C1 segment of cervical spinal cord (tissue), 14 donors: Measurements from ENCODE around the gene PDE4D.
A peak's percentile ranks its signal among the peaks of the same experiment; 100 is the strongest.
"Not testable (repeated sequence)": the region's sequence is repeated elsewhere in the genome, so short reads cannot be mapped to it uniquely, and the experiment has no call there.

Source experiments
- DNase-seq, 14 donors: peaks; one replicate each; lab custom pipeline; 2025; lab: John Stamatoyannopoulos, UW

The PDE4D gene

DNA sequence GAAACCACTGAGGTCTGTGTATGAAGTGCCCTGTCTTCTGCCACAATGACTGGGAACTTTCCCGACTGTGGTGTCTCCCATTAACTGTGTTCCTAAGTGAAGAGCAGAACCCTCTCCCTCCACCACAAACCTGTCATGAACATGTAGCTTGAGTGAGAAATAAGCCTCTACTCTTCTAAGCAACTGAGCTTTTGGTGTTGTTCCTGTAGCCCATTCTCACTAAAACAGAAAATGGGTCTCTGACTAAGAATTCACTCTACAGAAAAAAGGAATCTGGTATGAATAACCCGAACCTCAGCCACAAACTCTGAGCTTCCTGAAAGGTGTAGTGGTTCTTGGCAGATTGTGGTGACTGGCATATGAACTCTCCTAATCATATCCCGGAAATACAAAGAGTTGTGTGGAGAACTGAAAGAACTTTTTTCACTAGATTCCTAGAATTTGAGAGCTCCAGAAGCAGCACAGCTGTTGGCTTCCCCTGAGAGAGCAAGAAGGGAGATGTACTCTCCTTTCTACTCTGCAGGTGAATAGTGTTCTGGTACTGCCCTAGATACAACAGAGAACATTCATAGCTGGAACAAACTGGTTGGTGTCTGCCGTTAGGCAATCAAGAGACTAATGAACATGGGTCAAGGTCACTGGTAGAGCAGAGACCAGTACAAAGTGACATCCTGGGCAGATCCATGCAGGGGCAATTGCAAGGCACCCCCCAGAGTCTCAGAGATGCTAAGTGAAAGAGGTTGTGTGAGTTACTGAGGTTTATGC is 283.8 kb downstream of the PDE4D start:
- DNase-seq = no peak

DNA sequence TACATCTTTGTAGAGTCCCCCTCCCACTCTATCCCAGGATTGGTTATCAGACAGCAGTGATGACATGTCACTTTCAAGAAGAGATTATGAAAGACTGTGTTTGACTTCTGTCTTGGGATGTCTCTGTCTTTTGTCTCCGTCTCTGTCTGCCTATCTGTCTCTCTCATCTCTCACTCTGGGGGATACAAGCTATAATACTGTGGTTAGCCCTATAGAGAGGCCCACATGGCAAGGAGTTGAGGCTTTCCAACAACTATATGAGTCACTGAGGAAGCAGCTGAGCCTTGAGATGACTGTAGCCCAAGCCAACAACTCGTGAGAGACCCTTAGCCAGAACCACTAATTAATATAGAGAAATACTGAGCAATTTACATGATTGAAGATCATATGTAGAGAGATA is 284.8 kb downstream of the PDE4D start:
- no peak for DNase-seq

DNA sequence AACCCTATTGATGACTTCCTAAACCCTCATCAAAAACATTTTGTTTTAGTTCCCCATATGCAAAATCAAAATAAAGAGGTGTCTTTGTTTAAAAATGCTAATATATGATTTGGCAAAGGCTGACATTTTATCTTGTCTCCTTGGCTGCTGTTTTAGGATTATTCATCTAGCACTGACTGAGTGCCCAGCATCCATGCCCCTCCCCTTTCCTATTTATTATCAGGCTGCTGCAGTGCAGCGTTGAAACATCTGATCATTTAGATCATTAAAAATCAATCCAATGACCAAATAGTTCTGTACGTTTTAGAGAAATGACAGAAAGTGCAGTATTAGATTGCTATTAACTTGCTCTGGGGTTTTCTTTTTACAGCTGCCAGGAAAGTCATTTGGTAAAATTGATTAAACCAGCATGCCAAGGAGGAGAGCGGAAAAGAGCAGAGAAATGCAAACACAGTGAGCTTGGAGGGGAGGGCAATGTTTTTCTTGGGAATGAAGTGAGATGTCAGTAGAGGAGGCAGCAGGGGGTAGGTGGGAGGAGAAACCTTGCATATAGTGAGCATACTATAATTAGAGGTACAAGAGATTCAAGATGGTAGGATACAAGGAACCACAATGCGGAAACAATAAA is 286.3 kb downstream of the PDE4D start:
- DNase-seq = no peak

DNA sequence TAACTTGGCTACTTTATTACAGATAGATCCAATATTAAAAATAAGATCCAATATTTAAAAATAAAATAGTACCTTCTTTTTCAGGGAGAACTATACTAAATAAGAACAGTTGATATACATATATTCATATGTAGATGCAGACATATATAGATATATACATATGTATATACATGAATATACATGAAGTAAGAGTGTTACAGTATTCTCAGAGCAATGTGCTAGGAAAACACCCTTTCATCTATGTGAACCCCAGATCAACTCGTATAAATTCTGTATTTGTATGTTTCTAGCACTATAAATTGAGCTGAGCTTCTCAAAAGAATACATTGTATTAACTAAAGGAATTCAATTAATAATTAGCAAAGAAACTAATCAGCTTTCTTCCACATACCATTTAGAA is 287.6 kb downstream of the PDE4D start:
- no peak for DNase-seq

DNA sequence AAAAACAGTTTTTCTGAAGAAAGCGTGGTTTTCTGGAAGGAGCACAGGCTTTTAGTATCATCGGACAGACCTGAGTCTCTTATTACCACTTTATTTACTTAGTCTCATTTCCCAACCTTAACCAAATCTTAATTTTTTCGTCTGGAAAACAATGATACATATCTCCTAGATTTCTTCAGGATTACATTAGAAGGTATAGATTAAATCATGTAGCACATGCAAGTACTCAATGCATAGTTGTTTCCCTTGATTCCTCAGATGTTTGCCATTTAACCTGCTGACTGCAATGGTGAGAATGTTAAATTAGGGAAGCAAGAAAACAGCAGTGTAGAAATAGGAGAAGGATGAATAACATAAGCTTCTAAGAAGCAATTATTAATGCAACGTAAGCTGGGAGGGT is 289.4 kb downstream of the PDE4D start:
- DNase-seq = no peak

DNA sequence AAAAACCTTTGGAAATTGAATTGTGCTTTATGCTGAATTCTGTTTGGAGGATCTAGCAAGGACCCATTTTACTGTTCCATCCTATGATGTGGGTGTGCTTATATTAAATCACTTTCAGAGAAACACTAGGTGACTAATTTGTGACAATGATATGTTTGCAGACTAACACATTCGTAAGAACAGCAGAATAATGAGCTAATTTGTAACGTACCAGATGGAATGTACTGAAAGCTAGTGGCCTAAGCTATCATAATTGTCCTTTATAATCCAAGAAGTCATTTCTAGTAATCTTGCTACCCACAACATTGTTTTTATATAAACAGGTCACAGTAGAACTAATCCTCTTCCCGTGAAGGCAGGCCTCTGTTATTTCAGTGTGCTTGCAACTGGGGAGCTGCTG is 292.5 kb downstream of the PDE4D start:
- no peak for DNase-seq

DNA sequence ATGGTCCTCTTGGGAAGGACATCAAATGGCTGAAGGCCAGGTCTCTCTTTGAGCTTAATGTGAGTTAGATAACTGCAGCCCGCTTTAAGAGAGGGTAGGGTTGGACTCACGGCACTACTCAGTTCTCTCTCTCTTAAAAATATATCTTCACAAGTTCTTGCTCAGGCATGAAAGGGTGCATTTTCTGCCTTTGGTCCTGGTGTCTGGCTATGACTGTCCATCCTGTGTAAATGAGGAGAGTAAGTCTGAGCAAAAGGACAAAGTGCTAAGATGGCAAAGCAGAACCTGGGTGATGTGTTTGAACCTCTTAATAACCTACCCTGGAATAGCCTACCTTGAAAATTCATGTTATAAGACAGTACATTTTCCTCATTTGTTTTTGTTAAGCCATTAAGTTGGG is 293.4 kb downstream of the PDE4D start:
- DNase-seq = no peak

DNA sequence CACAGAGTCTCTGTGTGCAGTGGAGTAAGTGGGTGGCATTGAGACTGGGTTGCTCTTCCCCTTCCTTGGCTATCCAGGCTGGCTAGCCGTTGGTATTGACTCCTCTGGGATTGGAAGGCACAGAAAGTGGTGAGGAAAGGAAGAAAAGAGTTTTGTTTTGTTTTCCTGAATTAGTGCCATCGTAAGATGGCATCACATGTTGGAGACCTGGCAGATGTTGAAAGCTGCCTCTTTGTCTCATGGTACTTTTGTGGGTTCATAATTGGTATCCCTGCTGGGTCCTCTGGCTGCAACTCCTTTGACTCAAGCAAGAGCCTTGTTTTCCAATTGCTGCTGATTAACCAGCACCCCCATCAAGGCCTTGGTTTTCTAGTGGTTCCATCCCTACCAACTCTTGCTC is 293.8 kb downstream of the PDE4D start:
- DNase-seq = peak in 1 of 14 donors; percentile 25

DNA sequence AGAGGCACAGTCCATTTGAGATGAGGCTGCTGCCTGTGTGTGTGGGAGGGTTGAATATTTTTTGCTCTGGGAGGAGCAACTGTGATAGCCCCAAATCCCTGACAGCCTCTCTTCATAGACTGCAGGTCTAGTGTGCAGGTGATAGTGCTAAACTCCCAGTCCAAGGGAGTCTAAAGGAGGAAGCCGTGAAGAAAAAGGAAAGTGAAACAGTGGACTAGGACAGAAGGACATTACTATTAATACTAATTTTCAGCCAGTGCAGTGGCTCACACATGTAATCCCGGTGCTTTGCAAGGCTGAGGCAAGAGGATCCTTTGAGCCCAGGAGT is 295.0 kb downstream of the PDE4D start:
- no peak for DNase-seq

DNA sequence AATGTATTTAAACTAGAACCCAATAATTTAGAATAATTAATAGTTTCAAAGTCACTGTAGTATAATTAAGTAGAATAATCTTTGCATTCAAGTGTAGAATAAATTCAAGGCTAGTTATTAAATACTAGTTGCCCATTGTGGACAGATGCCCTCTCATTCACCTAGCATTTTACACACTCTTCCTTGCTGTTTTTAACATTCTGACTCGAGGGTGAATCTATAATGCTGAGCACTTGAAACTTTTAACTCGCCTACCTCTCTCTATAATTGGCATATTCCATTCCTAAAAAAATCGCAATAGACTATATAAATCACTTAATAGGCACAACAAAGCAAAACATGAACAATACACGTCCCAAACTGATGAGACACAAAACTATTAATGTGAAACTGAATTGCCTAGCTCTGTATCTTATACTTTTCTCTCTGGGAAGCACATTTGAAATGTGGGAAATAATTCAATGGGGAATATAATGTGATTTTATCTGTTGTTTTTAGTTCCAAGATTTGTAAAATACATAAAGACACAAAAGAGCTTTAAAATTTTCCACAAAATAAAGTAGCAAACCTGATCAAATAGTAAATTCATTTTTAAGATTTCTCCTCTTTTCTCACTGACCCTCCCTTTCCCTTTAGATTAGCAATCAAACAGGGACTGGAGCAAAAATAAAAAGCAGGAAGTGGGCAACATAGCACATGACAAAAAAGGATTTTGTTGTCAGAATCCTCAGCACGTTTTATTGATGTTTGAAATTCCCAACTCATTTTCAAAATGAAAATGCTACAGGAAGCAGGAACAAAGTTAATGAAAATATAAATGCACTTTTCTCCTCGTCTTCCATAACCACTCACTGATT is 295.6 kb downstream of the PDE4D start:
- no peak for DNase-seq

DNA sequence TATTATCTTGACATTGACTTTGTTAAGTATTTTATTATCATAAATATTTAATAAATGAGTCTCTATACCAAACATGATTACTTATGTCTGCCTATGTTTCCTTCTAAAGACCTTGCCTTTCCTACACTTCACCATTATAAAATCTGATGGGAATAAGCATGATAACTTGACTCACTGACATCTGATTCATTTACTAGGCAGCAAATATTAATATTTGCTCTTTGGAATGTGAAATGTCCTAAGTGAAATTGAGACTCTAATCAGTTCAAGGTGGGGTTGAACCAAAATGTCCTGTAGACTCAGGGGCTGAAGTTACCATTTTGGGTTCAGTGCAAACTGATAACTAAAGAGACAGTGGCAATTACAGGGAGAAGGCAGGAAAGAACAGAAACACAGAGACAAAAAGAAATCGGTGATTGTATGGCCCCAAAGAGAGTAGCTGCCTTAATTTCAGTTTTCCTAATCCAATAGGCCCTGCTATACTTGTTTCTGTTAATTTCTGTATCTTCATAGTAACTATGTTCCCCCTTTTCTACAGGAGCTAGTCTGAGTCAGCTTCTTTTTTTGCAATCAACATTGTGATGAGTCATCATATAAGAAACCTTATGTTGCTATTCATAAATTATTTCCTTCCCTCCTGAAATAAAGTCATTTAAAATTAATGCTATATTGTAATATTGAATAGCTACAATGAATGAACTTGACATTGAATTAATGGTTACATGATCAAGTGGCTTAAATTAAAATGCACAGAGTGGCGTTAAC is 296.8 kb downstream of the PDE4D start:
- DNase-seq = no peak

DNA sequence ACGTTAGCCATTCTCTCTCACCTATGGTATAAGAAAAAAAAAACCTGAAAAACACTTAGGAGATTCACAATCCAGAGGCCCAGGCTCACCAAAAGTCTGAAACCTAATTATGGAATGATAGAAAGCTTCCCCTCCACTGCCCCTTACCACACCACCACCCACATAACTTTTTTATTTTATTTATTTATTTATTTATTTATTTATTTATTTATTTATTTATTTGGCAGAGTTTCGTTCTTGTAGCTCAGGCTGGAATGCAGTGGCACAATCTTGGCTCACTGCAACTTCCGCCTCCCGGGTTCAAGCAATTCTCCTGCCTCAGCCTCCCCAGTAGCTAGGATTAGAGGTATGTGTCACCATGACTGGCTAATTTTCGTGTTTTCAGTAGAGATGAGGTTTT is 299.4 kb downstream of the PDE4D start:
- DNase-seq = not testable (repeated sequence)

DNA sequence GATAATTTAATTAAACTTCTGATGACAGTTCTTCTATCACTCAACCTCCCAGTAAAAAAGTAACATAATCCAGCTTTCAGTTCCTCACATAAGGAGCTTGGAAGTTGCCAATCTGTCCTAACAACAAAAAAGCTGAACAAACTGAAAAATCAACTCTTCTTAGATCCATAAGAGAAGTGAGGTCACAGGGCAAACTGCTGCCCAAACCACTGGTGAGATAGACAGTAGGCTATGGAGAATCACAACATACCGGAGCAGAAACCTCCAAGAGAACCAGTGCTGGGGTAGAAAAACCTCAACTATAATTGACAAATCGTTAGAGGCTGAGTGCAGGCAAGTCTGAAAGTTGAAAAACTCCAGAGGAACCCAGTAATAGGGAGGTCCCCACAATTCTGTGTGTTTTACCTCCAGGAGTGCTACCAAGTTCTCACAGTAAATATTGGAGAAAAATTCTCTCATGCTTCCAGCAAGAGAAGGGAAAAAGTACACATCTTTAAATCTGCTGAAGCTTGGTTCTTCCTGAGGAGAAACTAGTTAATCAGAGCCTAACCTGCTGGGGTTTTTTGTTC is 300.0 kb downstream of the PDE4D start:
- no peak for DNase-seq

DNA sequence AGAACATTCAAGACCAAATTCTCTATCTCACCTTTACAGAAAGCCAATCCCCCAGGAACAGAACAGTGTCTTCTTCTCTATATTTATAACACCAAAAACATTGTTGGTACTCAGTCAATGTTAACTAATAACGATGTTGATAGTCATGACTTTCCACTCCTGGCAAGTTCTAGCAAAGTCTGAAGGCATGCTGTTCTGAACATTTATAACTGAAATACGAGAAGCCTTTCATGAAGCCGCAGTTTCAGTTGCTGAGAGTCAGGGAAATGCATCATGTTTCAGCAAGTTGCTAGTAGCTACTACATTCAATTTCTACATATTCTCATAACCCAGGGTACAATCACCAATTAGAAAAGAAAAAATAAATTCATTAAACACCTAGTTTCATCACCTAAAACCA is 301.4 kb downstream of the PDE4D start:
- DNase-seq = no peak

DNA sequence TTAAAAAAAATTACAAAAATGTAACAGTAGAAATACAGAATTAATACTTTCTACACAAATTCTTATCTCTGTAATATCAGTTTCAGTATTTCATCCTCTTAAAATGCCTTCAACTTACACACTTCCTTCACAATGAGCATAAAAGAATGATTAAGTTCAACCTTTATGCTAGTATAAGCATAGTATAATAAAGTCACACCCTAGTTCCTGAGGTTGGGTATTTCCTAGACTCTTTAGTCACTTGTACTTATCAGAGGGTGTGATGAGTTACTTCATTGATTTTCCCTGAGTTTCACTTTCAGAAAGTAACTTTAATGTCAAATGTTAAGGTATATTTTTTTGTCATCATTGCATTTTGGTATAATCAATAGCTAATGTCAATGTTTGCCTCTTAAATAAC is 302.4 kb downstream of the PDE4D start:
- DNase-seq = no peak

DNA sequence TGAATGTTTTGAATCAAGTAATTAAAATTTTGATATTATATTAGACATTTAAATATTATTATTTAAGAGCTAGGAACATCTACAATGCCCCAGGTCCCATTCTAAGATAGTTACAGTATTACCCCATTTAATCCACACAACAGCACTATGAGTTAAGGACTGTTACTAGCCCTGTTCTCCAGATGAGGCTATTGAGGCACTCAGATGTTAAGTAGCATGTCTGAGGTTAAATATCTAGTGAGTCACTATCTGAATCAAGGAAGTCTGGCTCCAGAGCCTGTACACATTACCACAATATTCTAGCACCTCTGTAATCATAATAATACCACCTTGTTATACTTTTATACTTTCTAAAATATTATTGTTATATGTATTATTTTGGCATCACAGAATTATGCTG is 304.6 kb downstream of the PDE4D start:
- DNase-seq = no peak

DNA sequence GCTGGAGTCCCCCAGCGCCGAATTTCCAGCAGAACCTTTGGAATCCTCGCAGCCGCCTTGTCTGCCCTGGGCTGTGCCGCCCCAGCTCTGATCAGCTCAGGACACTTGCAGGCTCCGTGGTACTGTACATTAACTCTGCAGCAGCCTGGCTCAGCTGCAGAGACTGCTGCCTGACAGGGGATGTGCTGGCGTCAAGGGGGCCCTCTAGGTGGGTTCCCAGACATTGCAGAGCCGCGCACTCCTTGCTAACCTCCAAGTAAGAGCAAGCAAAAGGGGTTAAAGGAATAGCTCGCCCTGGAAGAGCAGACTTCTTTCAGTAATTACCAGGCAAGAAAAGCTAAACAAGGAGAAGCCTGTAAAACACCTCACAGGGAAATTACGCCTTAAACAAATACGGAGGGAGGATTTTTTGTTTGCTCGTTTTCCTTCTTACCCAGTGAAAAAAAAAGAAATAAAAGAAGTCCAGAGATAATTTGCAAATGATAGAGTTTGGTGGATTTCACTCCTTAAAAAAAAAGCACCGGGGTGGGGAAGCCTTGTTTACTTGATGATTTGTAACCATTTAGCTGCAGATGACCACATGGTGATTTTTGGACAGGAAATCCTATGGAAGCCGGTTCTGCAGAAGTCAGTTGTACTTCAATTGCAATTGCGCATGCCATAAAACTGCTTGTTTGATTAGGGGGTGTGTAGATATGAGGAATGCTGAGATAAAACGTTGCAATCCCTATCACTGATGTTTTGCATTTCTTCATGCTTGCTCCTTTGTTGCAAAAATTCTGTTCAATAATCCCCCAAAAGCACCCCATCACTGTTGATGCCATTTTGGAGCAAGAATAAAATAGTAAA is 305.8 kb downstream of the PDE4D start:
- peak; percentile 15 to 91 (median 70) for DNase-seq

DNA sequence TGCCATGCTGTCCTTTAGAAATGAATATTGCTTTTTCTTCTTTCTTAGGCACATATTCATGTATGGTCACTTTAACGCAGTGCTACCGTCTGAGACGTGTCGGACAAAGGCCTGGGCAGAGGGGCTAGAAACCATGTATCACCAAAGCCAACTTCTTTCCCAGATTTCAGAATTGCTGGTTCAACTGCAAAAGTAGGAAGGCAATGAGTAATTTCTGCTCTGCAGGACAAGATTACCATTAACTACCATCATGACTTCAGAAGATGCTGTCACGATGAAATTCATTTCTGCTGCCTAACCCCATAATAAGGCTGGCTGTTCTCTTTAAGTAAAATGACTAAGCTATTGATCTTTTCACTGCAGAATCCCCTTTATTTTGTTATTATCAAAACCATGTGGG is 306.7 kb downstream of the PDE4D start:
- peak in 1 of 14 donors; percentile 56 for DNase-seq

DNA sequence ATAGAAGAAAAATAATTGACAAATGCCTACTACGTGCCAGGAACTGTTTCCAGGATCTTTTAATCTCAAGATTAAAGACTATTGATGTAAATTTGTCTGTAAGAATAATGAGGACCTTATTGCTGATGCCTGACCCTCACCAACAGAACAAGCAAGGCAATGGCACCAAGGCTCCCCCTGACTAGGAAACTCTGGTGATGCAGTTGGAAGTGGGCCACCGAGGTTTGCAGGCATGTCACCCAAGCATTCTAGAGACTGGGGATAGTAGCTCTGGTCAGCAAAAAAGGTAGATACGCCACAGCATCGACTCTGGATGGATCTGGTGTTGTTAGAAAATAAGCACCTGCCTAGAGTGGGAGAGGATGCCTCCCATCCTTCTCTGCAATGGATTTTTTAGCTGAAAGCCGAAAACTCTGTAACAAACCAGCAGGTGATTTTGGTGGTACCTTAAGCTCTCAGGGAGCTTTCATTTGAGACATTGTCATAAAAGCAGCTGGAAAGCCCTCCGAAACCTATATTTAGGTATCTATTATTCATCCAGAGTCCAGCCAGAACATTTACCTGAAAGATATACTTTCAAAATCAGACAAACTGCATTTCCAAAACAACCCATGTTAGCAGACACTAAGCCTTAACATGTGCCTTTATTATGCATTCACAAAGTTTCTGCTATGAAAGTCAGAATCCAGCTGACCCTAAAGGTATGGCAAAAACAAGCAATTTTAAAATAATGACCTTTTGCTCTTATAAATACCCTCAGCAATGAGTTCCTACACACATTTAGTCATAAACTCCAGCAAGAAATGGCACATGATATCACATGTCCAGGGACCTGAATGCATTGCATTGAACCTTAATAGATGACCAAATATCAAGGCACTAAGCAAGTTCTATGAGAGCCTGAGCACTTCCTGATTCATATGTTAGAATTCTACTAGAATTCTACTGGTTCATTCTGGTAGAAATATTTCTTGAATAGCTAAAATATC is 308.4 kb downstream of the PDE4D start:
- peak in 9 of 14 donors; percentile 17 to 57 (median 41) for DNase-seq
